Mucosa of rectum (tissue), 2 donors: ENCODE measurements around the gene RNF103.
"Not testable (repeated sequence)": the region's sequence is repeated elsewhere in the genome, so short reads cannot be mapped to it uniquely, and the experiment has no call there.

Experiments used
- H3K27ac ChIP-seq, 2 donors: one replicate each; pipeline ENCODE4 v1.7.0; 2013; ENCODE audit warnings: inconsistent platforms in 2 of 2, low read depth in 2 of 2, low read length in 2 of 2
- H3K27me3 ChIP-seq, 2 donors: one replicate each; pipeline ENCODE4 v1.7.0; 2013; ENCODE audit warnings: low read length in 2 of 2; ENCODE audit not compliant: control insufficient read depth in 2 of 2, insufficient read depth in 2 of 2
- H3K36me3 ChIP-seq, 2 donors: one replicate each; pipeline ENCODE4 v1.7.0; 2013; ENCODE audit warnings: low read length in 2 of 2; ENCODE audit not compliant: control insufficient read depth in 2 of 2, insufficient read depth in 2 of 2
- H3K4me1 ChIP-seq, 2 donors: one replicate each; pipeline ENCODE4 v1.7.0; 2013; ENCODE audit warnings: low read length in 2 of 2, mild to moderate bottlenecking in 1 of 2; ENCODE audit not compliant: control insufficient read depth in 2 of 2, insufficient read depth in 2 of 2
- H3K4me3 ChIP-seq, 2 donors: one replicate each; pipeline ENCODE4 v1.7.0; 2013; ENCODE audit warnings: low read length in 2 of 2
- H3K9ac ChIP-seq, 2 donors: one replicate each; pipeline ENCODE4 v1.7.0; 2013; ENCODE audit warnings: low read length in 2 of 2, low read depth in 1 of 2, mild to moderate bottlenecking in 1 of 2
- H3K9me3 ChIP-seq, 2 donors: one replicate each; pipeline ENCODE4 v1.7.0; 2013; ENCODE audit warnings: low read length in 2 of 2; ENCODE audit not compliant: control insufficient read depth in 2 of 2
- donor health status: healthy.
- donor health status: Normal muscosa, but diverticular disease.

The RNF103 gene, protein sequence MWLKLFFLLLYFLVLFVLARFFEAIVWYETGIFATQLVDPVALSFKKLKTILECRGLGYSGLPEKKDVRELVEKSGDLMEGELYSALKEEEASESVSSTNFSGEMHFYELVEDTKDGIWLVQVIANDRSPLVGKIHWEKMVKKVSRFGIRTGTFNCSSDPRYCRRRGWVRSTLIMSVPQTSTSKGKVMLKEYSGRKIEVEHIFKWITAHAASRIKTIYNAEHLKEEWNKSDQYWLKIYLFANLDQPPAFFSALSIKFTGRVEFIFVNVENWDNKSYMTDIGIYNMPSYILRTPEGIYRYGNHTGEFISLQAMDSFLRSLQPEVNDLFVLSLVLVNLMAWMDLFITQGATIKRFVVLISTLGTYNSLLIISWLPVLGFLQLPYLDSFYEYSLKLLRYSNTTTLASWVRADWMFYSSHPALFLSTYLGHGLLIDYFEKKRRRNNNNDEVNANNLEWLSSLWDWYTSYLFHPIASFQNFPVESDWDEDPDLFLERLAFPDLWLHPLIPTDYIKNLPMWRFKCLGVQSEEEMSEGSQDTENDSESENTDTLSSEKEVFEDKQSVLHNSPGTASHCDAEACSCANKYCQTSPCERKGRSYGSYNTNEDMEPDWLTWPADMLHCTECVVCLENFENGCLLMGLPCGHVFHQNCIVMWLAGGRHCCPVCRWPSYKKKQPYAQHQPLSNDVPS

DNA sequence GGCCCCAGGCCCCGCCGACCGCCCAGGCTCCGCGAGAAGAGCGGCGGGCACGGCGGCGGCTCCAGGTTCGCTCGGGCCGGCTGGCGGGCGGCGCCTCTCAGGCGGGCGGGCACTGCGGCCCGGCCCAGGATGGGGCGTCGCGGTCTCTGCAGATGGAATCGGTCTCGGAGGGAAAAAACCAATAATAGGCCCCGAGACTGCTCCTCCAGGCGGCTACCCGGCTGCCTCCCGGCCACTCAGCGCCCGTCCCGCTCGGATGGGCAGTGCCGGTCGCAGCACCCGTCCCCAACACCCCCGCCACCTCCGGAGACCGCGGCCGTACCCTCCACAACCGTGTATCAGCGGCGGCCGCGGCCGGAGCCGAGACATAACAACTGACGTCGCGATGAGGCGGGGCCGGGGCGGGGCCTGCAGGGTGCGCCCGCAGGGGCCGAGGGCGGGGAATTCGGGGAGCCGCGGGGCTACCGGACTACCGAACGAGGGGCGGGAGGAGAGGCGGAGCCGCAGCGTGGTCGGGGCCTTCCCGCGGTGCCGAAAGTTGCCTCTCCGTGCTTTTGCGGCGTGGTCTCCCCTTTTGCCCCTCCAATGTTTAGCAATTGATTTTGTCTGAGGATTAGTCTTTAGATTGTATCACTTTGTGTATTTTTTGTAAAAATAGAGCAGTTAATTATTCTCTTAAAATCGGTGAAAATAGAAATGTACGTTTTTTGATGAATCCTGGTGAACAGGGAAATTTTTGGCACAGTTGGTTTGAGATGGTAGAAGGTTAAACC lies at the start of gene RNF103:
Gene RNF103, minus strand, starts transcription at position 372 of the 773 bp plus-strand sequence. CDS start 979 bp downstream, outside the sequence.
- Histone ChIP-seq H3K9me3 (no peaks in the 10 kb centered on the region), H3K4me3 (peak within 1 kb of the TSS; percentile 85 to 94), H3K27me3 (no peaks in the 10 kb centered on the region), H3K9ac (peak within 1 kb of the TSS; percentile 93 to 99), H3K4me1 (peaks cover 15% of the 10 kb centered on the region in 2 donors), H3K27ac (peak within 1 kb of the TSS; percentile 96 to 99), H3K36me3 (peaks cover 11 to 12% of the 10 kb centered on the region in 2 donors)

DNA sequence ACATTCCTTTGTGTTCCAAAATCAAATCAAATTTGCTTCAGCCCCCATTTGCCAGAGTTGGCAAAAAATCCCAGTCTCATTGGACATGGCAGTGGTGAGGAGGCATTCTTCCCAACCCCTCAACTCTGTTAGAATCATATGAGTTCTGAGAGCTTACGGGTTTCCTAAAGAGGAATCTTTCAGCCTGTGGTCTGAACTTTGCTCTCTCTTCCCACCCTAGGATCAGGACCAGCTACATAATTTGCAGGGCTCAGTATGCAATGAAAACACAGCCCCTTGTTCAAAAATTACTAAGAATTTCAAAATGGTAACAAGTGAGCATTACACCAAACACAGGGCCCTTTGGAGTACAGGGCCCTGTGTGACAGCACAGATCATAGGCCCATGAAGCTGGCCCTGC lies 49.3 kb upstream of the RNF103 start:
- no peaks in the 10 kb centered on the region for H3K36me3 ChIP-seq
- H3K4me3 ChIP-seq: no peak overlapping the region
- no peaks in the 10 kb centered on the region for H3K27me3 ChIP-seq
- H3K9ac ChIP-seq: no peak overlapping the region
- no peaks in the 10 kb centered on the region for H3K9me3 ChIP-seq
- peaks cover 3 to 11% of the 10 kb centered on the region in 2 donors for H3K4me1 ChIP-seq
- no peak overlapping the region for H3K27ac ChIP-seq

- Histone ChIP-seq H3K9me3 (no peaks in the 10 kb centered on the region), H3K9ac (no peak overlapping the region), H3K27ac (no peak overlapping the region), H3K36me3 (no peaks in the 10 kb centered on the region), H3K4me1 (peaks cover 3 to 11% of the 10 kb centered on the region in 2 donors), H3K4me3 (no peak overlapping the region), H3K27me3 (no peaks in the 10 kb centered on the region)
These were observed 48.4 kb upstream of the RNF103 start for GRCh38 chr2:86672027-86672545.

GRCh38 chr2:86671337-86671981 lies 47.8 kb upstream of the RNF103 start:
- H3K9me3 ChIP-seq: no peaks in the 10 kb centered on the region
- H3K4me1 ChIP-seq: peaks cover 3 to 11% of the 10 kb centered on the region in 2 donors
- H3K9ac ChIP-seq: no peak overlapping the region
- no peaks in the 10 kb centered on the region for H3K36me3 ChIP-seq
- H3K27me3 ChIP-seq: no peaks in the 10 kb centered on the region
- peak overlapping the region in 1 of 2 donors; percentile 8 for H3K27ac ChIP-seq
- no peak overlapping the region for H3K4me3 ChIP-seq

DNA sequence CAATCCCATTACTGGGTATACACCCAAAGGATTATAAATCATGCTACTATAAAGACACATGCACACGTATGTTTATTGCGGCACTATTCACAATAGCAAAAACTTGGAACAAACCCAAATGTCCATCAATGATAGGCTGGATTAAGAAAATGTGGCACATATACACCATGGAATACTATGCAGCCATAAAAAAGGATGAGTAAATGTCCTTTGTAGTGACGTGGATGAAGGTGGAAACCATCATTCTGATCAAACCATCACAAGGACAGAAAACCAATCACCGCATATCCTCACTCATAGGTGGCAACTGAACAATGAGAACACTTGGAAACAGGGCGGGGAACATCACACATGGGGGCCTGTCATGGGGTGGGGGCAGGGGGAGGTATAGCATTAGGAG lies 45.7 kb upstream of the RNF103 start:
- H3K4me3 ChIP-seq, H3K36me3 ChIP-seq, H3K9me3 ChIP-seq, H3K27ac ChIP-seq, H3K9ac ChIP-seq, H3K27me3 ChIP-seq: not testable (repeated sequence)
- H3K4me1 ChIP-seq: peaks cover 3 to 11% of the 10 kb centered on the region in 2 donors

GRCh38 chr2:86661333-86661732 lies 37.7 kb upstream of the RNF103 start:
- H3K9me3 ChIP-seq: no peaks in the 10 kb centered on the region
- no peaks in the 10 kb centered on the region for H3K27me3 ChIP-seq
- H3K9ac ChIP-seq: no peak overlapping the region
- no peaks in the 10 kb centered on the region for H3K4me1 ChIP-seq
- H3K4me3 ChIP-seq: no peak overlapping the region
- H3K27ac ChIP-seq: no peak overlapping the region
- H3K36me3 ChIP-seq: no peaks in the 10 kb centered on the region

DNA sequence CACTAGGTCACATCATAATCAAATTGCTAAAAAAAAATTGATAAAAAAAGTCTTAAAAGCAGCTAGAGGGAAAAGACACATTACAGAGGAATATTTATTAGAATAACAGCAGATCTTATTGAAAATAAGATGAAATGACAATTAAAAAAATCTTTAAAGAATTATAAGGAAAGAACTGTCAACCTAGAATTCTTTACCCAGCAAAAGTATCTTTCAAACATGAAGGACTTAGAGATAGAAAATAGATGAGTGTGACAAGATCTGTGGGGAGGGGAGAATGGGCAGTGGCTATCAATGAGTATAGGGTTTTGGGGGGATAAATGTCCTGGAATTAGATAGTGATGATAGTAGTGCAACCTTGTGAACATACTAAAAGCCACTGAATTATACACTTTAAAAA lies 26.5 kb upstream of the RNF103 start:
- Histone ChIP-seq H3K9ac (no peak overlapping the region), H3K9me3 (no peaks in the 10 kb centered on the region), H3K36me3 (no peaks in the 10 kb centered on the region), H3K4me3 (no peak overlapping the region), H3K4me1 (peaks cover 0 to 11% of the 10 kb centered on the region in 2 donors), H3K27me3 (no peaks in the 10 kb centered on the region), H3K27ac (no peak overlapping the region)

DNA sequence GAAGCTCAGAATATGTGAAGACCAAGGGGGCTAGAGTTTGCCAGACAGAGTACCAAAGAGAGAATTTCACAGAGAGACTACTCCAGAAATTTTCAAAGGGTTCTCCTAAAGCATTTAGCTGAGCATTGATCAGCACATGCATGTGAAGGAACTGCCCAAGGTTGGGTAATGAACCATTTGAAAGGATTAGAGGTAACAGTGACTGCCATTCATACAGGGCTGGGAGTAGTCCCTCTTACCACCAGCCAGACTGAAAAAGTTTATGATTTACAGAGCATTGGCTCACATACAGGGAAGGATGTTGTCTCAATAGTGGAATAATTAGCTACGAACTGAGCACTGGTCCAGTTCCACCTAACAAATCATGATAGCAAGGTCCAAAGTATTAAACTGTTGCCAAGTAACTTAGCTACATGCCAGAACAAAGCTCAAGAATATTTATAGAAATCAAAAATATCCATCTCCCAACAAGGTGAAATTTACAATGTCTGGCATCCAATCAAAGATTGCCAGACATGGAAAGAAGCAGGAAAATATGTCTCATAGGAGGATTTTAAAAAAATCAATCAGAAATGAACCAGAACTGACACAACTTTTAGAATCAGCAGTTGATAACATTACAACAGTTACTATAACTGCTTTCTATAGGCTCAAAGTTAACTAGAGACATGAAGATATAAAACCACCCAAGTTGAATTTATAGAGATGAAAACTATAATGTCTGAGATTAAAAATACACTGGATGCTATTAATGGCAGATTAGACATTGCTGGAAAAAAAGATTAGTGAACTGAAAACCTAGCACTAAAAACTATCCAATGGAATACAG lies 25.7 kb upstream of the RNF103 start:
- no peaks in the 10 kb centered on the region for H3K36me3 ChIP-seq
- H3K4me1 ChIP-seq: peaks cover 0 to 11% of the 10 kb centered on the region in 2 donors
- peak overlapping the region; percentile 63 to 64 for H3K27ac ChIP-seq

DNA sequence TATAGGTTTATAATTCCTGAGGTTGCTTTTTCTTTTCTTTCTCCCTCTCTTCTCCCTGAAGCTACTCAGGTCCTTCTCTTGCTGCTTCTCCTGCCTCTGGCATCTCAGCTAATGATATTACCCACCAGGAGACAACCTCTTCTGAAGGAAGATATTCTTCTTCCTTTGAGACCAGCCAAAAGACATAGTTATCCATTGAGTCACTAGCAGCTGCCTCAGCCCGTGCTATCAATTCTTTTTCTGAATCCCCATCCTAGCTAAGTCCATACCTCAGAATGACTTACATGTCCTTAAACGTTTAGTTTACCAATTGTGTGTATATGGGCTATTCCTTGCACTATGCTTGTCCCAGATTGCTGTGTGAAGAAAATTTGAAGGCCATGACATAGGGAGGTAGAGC lies 25.0 kb upstream of the RNF103 start:
- H3K4me1 ChIP-seq: peaks cover 0 to 11% of the 10 kb centered on the region in 2 donors
- peak overlapping the region in 1 of 2 donors; percentile 14 for H3K4me3 ChIP-seq
- no peaks in the 10 kb centered on the region for H3K27me3 ChIP-seq
- H3K9me3 ChIP-seq: no peaks in the 10 kb centered on the region
- no peak overlapping the region for H3K9ac ChIP-seq
- no peaks in the 10 kb centered on the region for H3K36me3 ChIP-seq
- H3K27ac ChIP-seq: peak overlapping the region; percentile 63 to 64

More for the DNA sequence above, 25.7 kb upstream of the RNF103 start:
- Histone ChIP-seq H3K9me3 (no peaks in the 10 kb centered on the region), H3K27me3 (no peaks in the 10 kb centered on the region), H3K4me3 (peak overlapping the region in 1 of 2 donors; percentile 14), H3K9ac (no peak overlapping the region)
